ENCODE results near the gene GLI3.

DNA sequence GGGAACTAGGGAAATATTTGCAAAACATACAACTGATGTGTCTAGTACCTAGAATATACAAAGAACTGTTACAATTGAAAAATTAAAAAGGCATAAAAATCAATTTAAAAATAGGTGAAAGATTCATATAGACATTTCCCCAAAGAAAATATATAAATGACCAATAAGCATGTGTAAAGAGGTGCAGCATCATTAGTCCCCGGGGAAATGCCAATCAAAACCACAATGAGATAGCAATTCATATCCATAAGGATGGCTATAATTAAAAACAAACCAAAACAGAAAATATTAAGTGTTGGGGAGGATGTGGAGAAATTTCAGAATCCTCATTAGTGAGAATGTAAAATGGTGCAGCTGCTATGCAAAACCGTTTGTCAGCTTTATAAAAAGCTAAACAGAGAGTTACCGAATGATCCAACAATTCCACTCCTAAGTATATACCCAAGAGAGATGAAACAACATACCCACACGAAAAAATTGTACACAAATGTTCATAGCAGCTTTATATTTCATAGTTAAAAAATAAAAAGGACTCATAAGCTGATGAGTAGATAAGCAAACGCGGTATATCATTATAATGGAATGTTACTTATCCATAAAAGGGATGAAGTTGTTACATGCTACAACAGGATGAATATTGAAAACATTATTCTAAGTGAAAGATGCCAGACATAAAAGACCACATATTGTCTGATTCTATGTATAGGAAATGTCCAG, 324.0 kb downstream of the GLI3 start:
- TF ChIP-seq EZH2 (IDR thresholded peaks at IDR 0.05; ENCODE audit: insufficient read depth, poor library complexity, severe bottlenecking), result no peak
- no peak for TF ChIP-seq EZH2phosphoT487 (IDR thresholded peaks at IDR 0.05; ENCODE audit: insufficient read depth, low read depth)

All from GM23248 (cell line).